A673 (cell line): ENCODE data around the gene FASN. TPM values are rescaled to one million over a fixed set of nuclear protein-coding genes. Genes with fewer than 3 reads are reported as not detected.

Experiments used
- BruUV-seq: library from RNA; stranded (reverse); fragments of 400-500 nt; replicated peaks from 2 replicates; lab custom pipeline; 2021; lab: Mats Ljungman, UMichigan
- CTCF ChIA-PET: fragments of 300-600 bp; sonication (Branson Sonifier 250); formaldehyde crosslinking; loops from one replicate; lab custom pipeline; 2022; ENCODE audit warnings: antibody characterized with exemption; lab: Charles Lee
- POLR2A ChIA-PET: fragments of 300-600 bp; sonication (Branson Sonifier 250); formaldehyde crosslinking; loops from one replicate; lab custom pipeline; 2022; ENCODE audit warnings: antibody characterized with exemption; ENCODE audit not compliant: low non-redundant PET; lab: Charles Lee
- DNase-seq: peaks from one replicate; pipeline ENCODE4 v3.0.0-alpha.2; 2015; ENCODE audit warnings: low spot score
- H3K27ac ChIP-seq: fragments of 200-600 bp; sonication (generic); 2 replicates; pipeline ENCODE4 v1.5.1; 2016; ENCODE audit warnings: mixed run types, low read depth, mild to moderate bottlenecking, mixed read lengths, antibody characterized with exemption, low read length; ENCODE audit not compliant: poor library complexity, severe bottlenecking
- H3K27me3 ChIP-seq: fragments of 200-600 bp; sonication (generic); replicated peaks from 2 replicates; pipeline ENCODE4 v1.6.1; 2017; ENCODE audit warnings: mixed run types, low read depth, mild to moderate bottlenecking, mixed read lengths, antibody characterized with exemption, low read length; ENCODE audit not compliant: insufficient read depth, poor library complexity
- H3K36me3 ChIP-seq: fragments of 200-600 bp; sonication (generic); 2 replicates; pipeline ENCODE4 v1.6.1; 2016; ENCODE audit warnings: mixed run types, mild to moderate bottlenecking, mixed read lengths, antibody characterized with exemption, low read length; ENCODE audit not compliant: insufficient read depth, poor library complexity, severe bottlenecking
- H3K4me1 ChIP-seq: fragments of 200-600 bp; sonication (generic); 2 replicates; pipeline ENCODE4 v1.6.1; 2017; ENCODE audit warnings: mixed run types, mild to moderate bottlenecking, mixed read lengths, antibody characterized with exemption, low read length; ENCODE audit not compliant: insufficient read depth, poor library complexity, severe bottlenecking
- H3K4me3 ChIP-seq: fragments of 200-600 bp; sonication (generic); 2 replicates; pipeline ENCODE4 v1.5.1; 2016; ENCODE audit warnings: low read depth, mixed run types, mild to moderate bottlenecking, mixed read lengths, low read length; ENCODE audit not compliant: poor library complexity, severe bottlenecking
- H3K9me3 ChIP-seq: fragments of 200-600 bp; sonication (generic); 2 replicates; pipeline ENCODE4 v1.6.1; 2016; ENCODE audit warnings: mixed run types, low read depth, mild to moderate bottlenecking, mixed read lengths, antibody characterized with exemption, low read length; ENCODE audit not compliant: poor library complexity, severe bottlenecking
- EZH2 ChIP-seq: fragments of 200-600 bp; sonication (generic); IDR thresholded peaks from 2 replicates; pipeline ENCODE4 v1.6.1; 2017; ENCODE audit warnings: borderline replicate concordance, low read depth, mild to moderate bottlenecking, mixed read lengths, antibody characterized with exemption, low read length; ENCODE audit not compliant: poor library complexity, severe bottlenecking
- intact Hi-C: fragments of 100-400 bp; cut with micrococcal nuclease; formaldehyde crosslinking; loops from one replicate; pipeline ENCODE4 v1.10.0; 2022; ENCODE audit not compliant: unreplicated experiment
- total RNA-seq: library from RNA; stranded (reverse); gene quantifications from 2 replicates; pipeline ENCODE4 v1.2.3, GENCODE V29; 2021
- TF ChIP-seq, protein P1 (sequence below): fragments of 300-800, 200-600 bp; sonication (generic); conservative IDR thresholded peaks from 2 replicates; pipeline ENCODE4 v1.5.1; 2017; ENCODE audit warnings: low read depth, mild to moderate bottlenecking, antibody characterized with exemption, low read length, moderate library complexity, mixed read lengths

Gene FASN
- total RNA-seq, 1 experiment from 2014 or later, result 591 TPM

DNA sequence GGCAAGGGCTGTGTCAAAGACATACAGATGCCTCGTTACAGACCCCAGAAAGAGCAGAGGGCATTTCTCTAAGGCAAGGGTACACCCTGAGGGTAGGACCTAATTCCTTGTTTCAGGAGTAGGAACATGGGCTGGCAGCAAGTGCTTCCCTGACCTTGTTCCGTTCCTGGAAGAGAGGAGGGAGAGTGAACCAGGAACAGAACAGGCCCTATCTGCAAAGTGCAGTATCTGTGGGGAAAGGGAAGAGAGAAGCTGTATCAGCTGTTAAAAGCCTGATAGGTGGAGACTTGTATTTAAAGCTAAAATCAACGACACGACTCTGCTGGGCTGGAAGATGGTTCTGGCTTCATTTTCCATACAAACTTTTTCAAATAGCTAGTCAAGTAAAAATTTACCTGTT is 26.1 kb upstream of the FASN start:
- no peak for DNase-seq
- H3K36me3 ChIP-seq, result no peaks in the 10 kb centered on the region
- no peak overlapping the region for H3K27ac ChIP-seq
- intact Hi-C loops, result no loop called here
- H3K27me3 ChIP-seq, result no peaks in the 10 kb centered on the region
- ChIA-PET POLR2A (no interaction called here), CTCF (no interaction called here)
- no peaks in the 10 kb centered on the region for H3K4me1 ChIP-seq
- no peak overlapping the region for H3K4me3 ChIP-seq
- H3K9me3 ChIP-seq, result no peaks in the 10 kb centered on the region
- TF ChIP-seq, protein P1, sequence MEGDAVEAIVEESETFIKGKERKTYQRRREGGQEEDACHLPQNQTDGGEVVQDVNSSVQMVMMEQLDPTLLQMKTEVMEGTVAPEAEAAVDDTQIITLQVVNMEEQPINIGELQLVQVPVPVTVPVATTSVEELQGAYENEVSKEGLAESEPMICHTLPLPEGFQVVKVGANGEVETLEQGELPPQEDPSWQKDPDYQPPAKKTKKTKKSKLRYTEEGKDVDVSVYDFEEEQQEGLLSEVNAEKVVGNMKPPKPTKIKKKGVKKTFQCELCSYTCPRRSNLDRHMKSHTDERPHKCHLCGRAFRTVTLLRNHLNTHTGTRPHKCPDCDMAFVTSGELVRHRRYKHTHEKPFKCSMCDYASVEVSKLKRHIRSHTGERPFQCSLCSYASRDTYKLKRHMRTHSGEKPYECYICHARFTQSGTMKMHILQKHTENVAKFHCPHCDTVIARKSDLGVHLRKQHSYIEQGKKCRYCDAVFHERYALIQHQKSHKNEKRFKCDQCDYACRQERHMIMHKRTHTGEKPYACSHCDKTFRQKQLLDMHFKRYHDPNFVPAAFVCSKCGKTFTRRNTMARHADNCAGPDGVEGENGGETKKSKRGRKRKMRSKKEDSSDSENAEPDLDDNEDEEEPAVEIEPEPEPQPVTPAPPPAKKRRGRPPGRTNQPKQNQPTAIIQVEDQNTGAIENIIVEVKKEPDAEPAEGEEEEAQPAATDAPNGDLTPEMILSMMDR, result no peak
- TF ChIP-seq EZH2, result no peak
- BruUV-seq, result no TSS peak

DNA sequence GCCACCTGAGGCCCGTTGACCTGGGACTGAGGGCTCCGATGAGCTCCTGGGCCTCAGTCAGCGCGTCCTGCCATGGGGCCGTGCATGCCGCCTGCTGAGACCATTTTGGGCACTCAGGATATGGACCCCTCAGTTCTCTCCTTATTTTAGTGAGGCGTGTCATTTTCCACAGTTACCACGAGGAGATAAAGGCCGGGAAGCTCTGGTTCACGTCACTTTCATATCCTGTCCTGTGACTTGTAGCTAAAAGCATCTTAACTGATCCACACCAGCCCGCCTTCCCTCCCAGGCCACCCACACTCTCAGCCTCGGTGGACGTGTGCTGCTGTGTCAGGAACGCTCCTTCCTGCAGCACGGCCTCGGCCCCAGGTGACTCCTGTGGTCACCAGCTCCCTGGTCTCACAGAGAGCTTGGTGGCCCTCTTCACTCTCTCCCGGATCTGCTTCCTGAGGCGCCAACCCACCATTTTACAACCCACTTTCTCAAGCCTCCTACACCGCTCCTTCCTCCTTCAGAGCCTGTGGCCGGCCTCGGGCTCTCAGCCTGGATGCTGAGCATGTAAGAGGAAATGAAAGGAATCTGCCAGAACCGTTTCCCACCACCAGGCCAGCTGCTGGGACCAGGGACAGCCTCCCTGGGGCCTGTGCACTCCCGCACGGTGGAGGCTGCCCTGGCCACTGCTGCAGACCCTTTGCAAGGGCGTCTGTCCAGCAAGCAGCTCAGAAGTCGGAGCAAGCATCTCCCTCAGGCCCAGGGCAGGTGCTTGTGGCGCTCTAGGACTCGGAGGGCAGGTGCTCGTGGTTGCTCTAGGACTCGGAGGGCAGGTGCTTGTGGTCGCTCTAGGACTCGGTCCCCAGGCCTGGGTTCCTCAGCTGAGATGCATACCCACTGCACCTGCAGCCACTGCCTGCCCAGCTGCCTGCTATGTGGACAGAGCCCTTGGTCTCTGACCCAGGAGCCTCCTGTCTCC is 23.9 kb upstream of the FASN start:
- DNase-seq, result no peak
- ChIA-PET POLR2A (no interaction called here), CTCF (no interaction called here)
- Histone ChIP-seq H3K36me3 (no peaks in the 10 kb centered on the region), H3K4me3 (no peak overlapping the region), H3K9me3 (no peaks in the 10 kb centered on the region), H3K27me3 (no peaks in the 10 kb centered on the region), H3K27ac (no peak overlapping the region), H3K4me1 (no peaks in the 10 kb centered on the region)
- BruUV-seq, result no TSS peak
- intact Hi-C loops, result no loop called here
- TF ChIP-seq, protein P1, result no peak
- TF ChIP-seq EZH2, result no peak

DNA sequence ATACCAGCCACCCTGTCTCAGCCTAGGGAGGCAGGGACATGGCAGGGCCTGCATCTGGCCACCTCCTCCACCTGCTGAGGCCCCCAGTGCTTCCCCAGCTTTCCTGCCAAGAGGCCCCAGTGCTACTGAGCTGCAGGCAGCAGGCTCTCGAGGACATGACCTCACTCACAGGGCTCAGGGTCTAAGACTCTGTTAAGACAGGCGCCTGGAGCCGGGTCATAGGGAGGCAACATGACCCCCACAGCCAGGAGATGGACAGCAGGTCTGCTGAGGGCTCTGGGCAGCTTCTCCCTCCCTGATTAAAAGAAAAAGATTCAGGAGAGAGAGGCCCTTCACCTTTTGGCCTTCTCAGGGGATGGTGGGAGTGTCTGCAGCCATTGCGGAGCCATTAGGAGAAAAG is 23.2 kb upstream of the FASN start:
- Histone ChIP-seq H3K4me1 (no peaks in the 10 kb centered on the region), H3K9me3 (no peaks in the 10 kb centered on the region), H3K27me3 (no peaks in the 10 kb centered on the region), H3K36me3 (no peaks in the 10 kb centered on the region), H3K27ac (no peak overlapping the region), H3K4me3 (no peak overlapping the region)
- no peak for DNase-seq
- intact Hi-C loops, result no loop called here
- TF ChIP-seq, protein P1, result no peak
- no peak for TF ChIP-seq EZH2
- ChIA-PET CTCF (no interaction called here), POLR2A (no interaction called here)
- BruUV-seq, result no TSS peak
